K562 (cell line): ENCODE results near the gene FATE1. TPM values are rescaled to one million over a fixed set of nuclear protein-coding genes. Genes with fewer than 3 reads are reported as not detected.

Experiments used
- ATAC-seq: fragments of 200-7000 bp; cut with Tn5 transposase; 3 replicates; pipeline ENCODE4 v1.9.1; 2020; ENCODE audit warnings: moderate library complexity
- BruUV-seq: library from RNA; stranded (reverse); fragments of 400-500 nt; replicated peaks from 2 replicates; lab custom pipeline; 2021; lab: Mats Ljungman, UMichigan
- CTCF ChIA-PET: fragments of 300-600 bp; formaldehyde crosslinking; extraction: SDS; loops from one replicate; lab custom pipeline; 2021; ENCODE audit warnings: low intra/inter-chr PET ratio; lab: Yijun Ruan, JAX
- POLR2A ChIA-PET: fragments of 300-600, 350-650 bp; sonication (Branson Sonifier 250); formaldehyde crosslinking; extraction: SDS; loops from one replicate; lab custom pipeline; 2021; ENCODE audit warnings: antibody characterized with exemption, inconsistent platforms; lab: Yijun Ruan, JAX
- DNase-seq, 4 experiments: peaks; one replicate each; pipeline versions ENCODE4 v3.0.0 to v3.0.0-alpha.2; 2011 to 2018; ENCODE audit warnings: low spot score in 3 of 4, mixed read lengths in 3 of 4; ENCODE audit errors: extremely low read depth in 1 of 4
- FAIRE-seq: peaks from 2 replicates; lab custom pipeline; 2011; peaks lifted over from hg19 to GRCh38; lab: Jason Lieb, UNC
- H2AFZ ChIP-seq: 2 replicates; pipeline ENCODE4 v1.6.0; 2011; ENCODE audit warnings: low read depth, low read length, control low read depth, inconsistent platforms
- H3K27ac ChIP-seq: fragments of 200-600 bp; 3 replicates; pipeline ENCODE4 v1.8.0; 2011; ENCODE audit warnings: low read depth, mild to moderate bottlenecking, control low read depth, inconsistent platforms, low read length, moderate library complexity, mixed read lengths; ENCODE audit errors: extremely low read depth
- H3K27me3 ChIP-seq, 2 experiments: fragments of 300-600 bp in 1 of 2; 2 replicates in 1 of 2; 3 replicates in 1 of 2; pipeline versions ENCODE4 v1.6.0 to v1.8.0; 2011; ENCODE audit warnings: inconsistent platforms in 2 of 2, low read length in 2 of 2, mild to moderate bottlenecking in 1 of 2, mixed read lengths in 1 of 2, moderate library complexity in 1 of 2; ENCODE audit not compliant: control insufficient read depth in 2 of 2, insufficient read depth in 2 of 2
- H3K36me3 ChIP-seq: fragments of 300-600 bp; 3 replicates; pipeline ENCODE4 v1.8.0; 2011; ENCODE audit warnings: mild to moderate bottlenecking, low read length, inconsistent platforms; ENCODE audit not compliant: control insufficient read depth, insufficient read depth
- H3K4me1 ChIP-seq, 2 experiments: fragments of 200-600 bp in 1 of 2; replicated peaks in 1 of 2; 2 replicates in 1 of 2; 3 replicates in 1 of 2; pipeline versions ENCODE4 v1.5.1 to v1.8.0; 2011; ENCODE audit warnings: inconsistent platforms in 2 of 2, low read length in 2 of 2, mild to moderate bottlenecking in 1 of 2, mixed read lengths in 1 of 2, moderate library complexity in 1 of 2; ENCODE audit not compliant: control insufficient read depth in 2 of 2, insufficient read depth in 2 of 2
- H3K4me2 ChIP-seq: 2 replicates; pipeline ENCODE4 v1.6.1; 2011; ENCODE audit warnings: low read length, control low read depth, inconsistent platforms, mixed read lengths; ENCODE audit not compliant: insufficient read depth
- H3K4me3 ChIP-seq: fragments of 200-600 bp; sonication (generic), shearing (Covaris generic); 2 replicates; pipeline ENCODE4 v1.5.1; 2016; ENCODE audit warnings: control low read depth, inconsistent platforms
- H3K79me2 ChIP-seq: fragments of 200-600 bp; 3 replicates; pipeline ENCODE4 v1.8.0; 2011; ENCODE audit warnings: low read length, inconsistent platforms; ENCODE audit not compliant: control insufficient read depth, insufficient read depth
- H3K9ac ChIP-seq, 2 experiments: 2 replicates each; pipeline versions ENCODE4 v1.6.0 to v1.6.1; 2011; ENCODE audit warnings: low read depth in 2 of 2, low read length in 2 of 2, control low read depth in 1 of 2, inconsistent platforms in 1 of 2, mild to moderate bottlenecking in 1 of 2, mixed read lengths in 1 of 2; ENCODE audit not compliant: insufficient read depth in 1 of 2
- H3K9me1 ChIP-seq: one replicate; pipeline ENCODE4 v1.6.0; 2011; ENCODE audit warnings: inconsistent platforms, mild to moderate bottlenecking, low read length, moderate library complexity; ENCODE audit not compliant: control insufficient read depth, insufficient read depth
- H3K9me3 ChIP-seq: replicated peaks from 2 replicates; pipeline ENCODE4 v1.5.1; 2011; ENCODE audit warnings: low read depth, low read length, inconsistent platforms; ENCODE audit not compliant: control insufficient read depth, insufficient read depth
- H4K20me1 ChIP-seq: replicated peaks from 2 replicates; pipeline ENCODE4 v1.6.1; 2011; ENCODE audit warnings: low read length, inconsistent platforms, mixed read lengths; ENCODE audit not compliant: control insufficient read depth, insufficient read depth
- ARID3B ChIP-seq: fragments of 250-450 bp; sonication (Bioruptor Pico); IDR thresholded peaks from 2 replicates; pipeline ENCODE4 v1.4.0; 2020; ENCODE audit warnings: borderline replicate concordance
- IRF2 ChIP-seq: sonication (generic); formaldehyde crosslinking; IDR thresholded peaks from 2 replicates; pipeline ENCODE4 v1.8.1; 2022; ENCODE audit warnings: mild to moderate bottlenecking, missing genetic modification reagents
- NR2C1 ChIP-seq, 2 experiments: fragments of 450-650 bp; IDR thresholded peaks; 2 replicates each; pipeline ENCODE4 v1.6.1; 2017; ENCODE audit warnings: mild to moderate bottlenecking in 2 of 2, antibody characterized with exemption in 1 of 2, inconsistent platforms in 1 of 2, missing compliant biosample characterization in 1 of 2, missing genetic modification characterization in 1 of 2
- WGBS: fragments of 100-300 bp; shearing (Covaris generic); methylation state at CpG from one replicate; pipeline ENCODE4 v1.1.6; 2016; ENCODE audit warnings: low coverage, mixed read lengths; ENCODE audit not compliant: insufficient coverage; ENCODE audit errors: missing lambda C conversion rate; 5-methylcytosine and 5-hydroxymethylcytosine counted together
- in situ Hi-C: fragments of 300-500 bp; cut with MboI; formaldehyde crosslinking; loops from 4 replicates; pipeline ENCODE4 v1.15.0; 2018; ENCODE audit warnings: inconsistent platforms, mixed read lengths
- intact Hi-C: fragments of 100-400 bp; cut with micrococcal nuclease; formaldehyde crosslinking; loops from 2 replicates; pipeline ENCODE4 v1.14.2; 2022
- polyA plus RNA-seq, 8 experiments: library from polyadenylated mRNA; depleted of rRNA in 4 of 8; stranded (reverse) in 5 of 8; unstranded in 3 of 8; fragments of >200 nt; fragmentation: Nextera tagmentation in 2 of 8; fragmentation: Illumina TruSeq in 1 of 8; extraction: Ambion mirVana in 2 of 8; extraction: Trizol in 1 of 8; gene quantifications; 2 replicates each; pipeline versions ENCODE4 v1.2.1 to v1.2.3, GENCODE V29; 2011 to 2014; ENCODE audit warnings: inconsistent platforms in 1 of 8, missing spikeins in 1 of 8
- total RNA-seq, 7 experiments: library from RNA; depleted of rRNA in 6 of 7; stranded (reverse); fragments of >200 nt in 6 of 7; fragmentation: Illumina TruSeq in 2 of 7; extraction: Trizol in 2 of 7; gene quantifications; 2 replicates each; pipeline versions ENCODE4 v1.2.1 to v1.2.3, GENCODE V29; 2011 to 2021; ENCODE audit warnings: low replicate concordance in 1 of 7
- TF ChIP-seq, protein P1 (sequence below): fragments of 250-450 bp; sonication (Bioruptor Pico); IDR thresholded peaks from 2 replicates; pipeline ENCODE4 v1.6.1; 2021; ENCODE audit warnings: mild to moderate bottlenecking
- TF ChIP-seq, protein P2 (sequence below): sonication (generic); formaldehyde crosslinking; IDR thresholded peaks from 2 replicates; pipeline ENCODE4 v1.8.0; 2022; ENCODE audit warnings: missing genetic modification reagents, mild to moderate bottlenecking, borderline replicate concordance

Gene FATE1
- total and polyA plus RNA-seq, 9 of the 15 experiments (the other 6 are each of a cell fraction or from before 2014, with no cell fraction given) = not detected

- in situ Hi-C loops (loop anchor here (5.0 kb wide), 2 partner anchors 892 to 1072 kb away; no protein-coding TSS in a partner anchor), intact Hi-C loops (no loop called here)
- H2AFZ ChIP-seq = no peak overlapping the region
- ChIA-PET CTCF (interaction anchor here (1.1 to 2.0 kb wide), 2 partner anchors 885 to 1067 kb away, joined by 3 to 9 read pairs; no protein-coding TSS in a partner anchor), POLR2A (interaction anchor here (0.6 kb wide), 1 partner anchor 367 kb away, joined by 3 read pairs; no protein-coding TSS in a partner anchor)
- TF ChIP-seq IRF2 (no peak), NR2C1 (IDR thresholded peaks at IDR 0.05) (no peak), NR2C1 (tag; IDR thresholded peaks at IDR 0.05) (no peak), ARID3B (no peak)
- TF ChIP-seq, protein P1, sequence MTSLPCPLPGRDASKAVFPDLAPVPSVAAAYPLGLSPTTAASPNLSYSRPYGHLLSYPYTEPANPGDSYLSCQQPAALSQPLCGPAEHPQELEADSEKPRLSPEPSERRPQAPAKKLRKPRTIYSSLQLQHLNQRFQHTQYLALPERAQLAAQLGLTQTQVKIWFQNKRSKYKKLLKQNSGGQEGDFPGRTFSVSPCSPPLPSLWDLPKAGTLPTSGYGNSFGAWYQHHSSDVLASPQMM (CRISPR knock-in tag) = no peak
- TF ChIP-seq, protein P2, sequence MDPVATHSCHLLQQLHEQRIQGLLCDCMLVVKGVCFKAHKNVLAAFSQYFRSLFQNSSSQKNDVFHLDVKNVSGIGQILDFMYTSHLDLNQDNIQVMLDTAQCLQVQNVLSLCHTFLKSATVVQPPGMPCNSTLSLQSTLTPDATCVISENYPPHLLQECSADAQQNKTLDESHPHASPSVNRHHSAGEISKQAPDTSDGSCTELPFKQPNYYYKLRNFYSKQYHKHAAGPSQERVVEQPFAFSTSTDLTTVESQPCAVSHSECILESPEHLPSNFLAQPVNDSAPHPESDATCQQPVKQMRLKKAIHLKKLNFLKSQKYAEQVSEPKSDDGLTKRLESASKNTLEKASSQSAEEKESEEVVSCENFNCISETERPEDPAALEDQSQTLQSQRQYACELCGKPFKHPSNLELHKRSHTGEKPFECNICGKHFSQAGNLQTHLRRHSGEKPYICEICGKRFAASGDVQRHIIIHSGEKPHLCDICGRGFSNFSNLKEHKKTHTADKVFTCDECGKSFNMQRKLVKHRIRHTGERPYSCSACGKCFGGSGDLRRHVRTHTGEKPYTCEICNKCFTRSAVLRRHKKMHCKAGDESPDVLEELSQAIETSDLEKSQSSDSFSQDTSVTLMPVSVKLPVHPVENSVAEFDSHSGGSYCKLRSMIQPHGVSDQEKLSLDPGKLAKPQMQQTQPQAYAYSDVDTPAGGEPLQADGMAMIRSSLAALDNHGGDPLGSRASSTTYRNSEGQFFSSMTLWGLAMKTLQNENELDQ (CRISPR knock-in tag) = no peak
- no peak overlapping the region for H3K9ac ChIP-seq
- DNase-seq (no peak), ATAC-seq (no peak), FAIRE-seq (no peak)
- H3K4me2 ChIP-seq = no peak overlapping the region
- H3K4me3 ChIP-seq = no peak overlapping the region
- 47% methylated on average over 5 of the region's 5 CpGs for WGBS
- H3K9me3 ChIP-seq = no peaks in the 10 kb centered on the region
- no peaks in the 10 kb centered on the region for H3K36me3 ChIP-seq
- H3K9me1 ChIP-seq = no peaks in the 10 kb centered on the region
- no peaks in the 10 kb centered on the region for H4K20me1 ChIP-seq
- no peaks in the 10 kb centered on the region for H3K79me2 ChIP-seq
- H3K27me3 ChIP-seq = no peaks in the 10 kb centered on the region; a peak in 2 of 5 replicates
- H3K4me1 ChIP-seq = peaks cover 0 to 6% of the 10 kb centered on the region in 2 experiments; a peak in 2 of 5 replicates
- BruUV-seq = no TSS peak
- no peak overlapping the region for H3K27ac ChIP-seq
Measured at GRCh38 chrX:151750511-151750910, 34.7 kb downstream of the FATE1 start.
